HS-27A (cell line): ENCODE results near the gene ETV3.
"Not testable (repeated sequence)": the region's sequence is repeated elsewhere in the genome, so short reads cannot be mapped to it uniquely, and the experiment has no call there.

Experiments
- DNase-seq: peaks from one replicate; pipeline ENCODE4 v3.0.0-alpha.2; 2012; ENCODE audit warnings: low read depth, missing footprints

Gene ETV3

DNA sequence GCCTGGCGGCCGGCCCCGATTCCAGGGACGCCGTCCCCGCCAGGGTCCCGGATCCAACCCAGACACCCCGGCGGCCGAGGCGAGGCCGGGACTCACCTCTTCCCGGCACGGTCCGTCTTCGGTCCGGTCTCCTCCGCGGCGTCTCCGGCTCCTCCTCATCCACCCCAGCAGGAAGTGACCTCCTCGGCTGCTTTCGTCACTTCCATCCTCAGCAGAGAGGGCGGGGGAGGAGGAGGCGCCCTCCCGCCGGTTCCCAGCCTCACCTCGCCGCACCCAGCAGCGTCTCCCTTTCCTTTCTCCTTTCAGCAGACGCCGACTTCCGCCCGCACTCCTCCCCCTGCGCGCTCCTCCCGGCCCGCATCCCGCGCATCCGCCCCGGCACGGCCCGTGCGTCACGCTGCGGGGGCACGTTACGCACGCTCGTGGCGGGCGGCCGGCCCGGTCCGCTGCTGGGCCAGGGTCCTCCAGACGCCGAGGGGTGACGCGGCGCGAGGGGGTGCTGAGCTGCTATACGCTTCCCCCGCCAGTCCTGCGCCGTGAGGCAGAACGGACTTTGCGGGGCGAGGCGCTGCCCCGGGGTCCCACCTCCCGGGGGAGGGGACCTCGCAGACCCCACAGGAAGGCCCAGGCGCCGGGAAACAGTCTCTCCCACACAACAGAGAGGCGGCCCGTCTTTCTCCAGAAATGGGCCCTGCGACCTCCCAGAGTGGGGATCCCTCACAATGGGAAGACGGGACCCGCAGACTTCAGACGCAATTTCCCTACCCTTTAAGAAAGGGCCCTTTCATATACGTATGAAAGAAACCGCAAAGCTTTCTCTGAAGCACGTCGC lies at the start of gene ETV3:
ETV3 (minus strand) TSS at position 176 of the 832 bp plus-strand sequence. CDS start 2,043 bp downstream, outside the sequence.
- peak; percentile 51 for DNase-seq

DNA sequence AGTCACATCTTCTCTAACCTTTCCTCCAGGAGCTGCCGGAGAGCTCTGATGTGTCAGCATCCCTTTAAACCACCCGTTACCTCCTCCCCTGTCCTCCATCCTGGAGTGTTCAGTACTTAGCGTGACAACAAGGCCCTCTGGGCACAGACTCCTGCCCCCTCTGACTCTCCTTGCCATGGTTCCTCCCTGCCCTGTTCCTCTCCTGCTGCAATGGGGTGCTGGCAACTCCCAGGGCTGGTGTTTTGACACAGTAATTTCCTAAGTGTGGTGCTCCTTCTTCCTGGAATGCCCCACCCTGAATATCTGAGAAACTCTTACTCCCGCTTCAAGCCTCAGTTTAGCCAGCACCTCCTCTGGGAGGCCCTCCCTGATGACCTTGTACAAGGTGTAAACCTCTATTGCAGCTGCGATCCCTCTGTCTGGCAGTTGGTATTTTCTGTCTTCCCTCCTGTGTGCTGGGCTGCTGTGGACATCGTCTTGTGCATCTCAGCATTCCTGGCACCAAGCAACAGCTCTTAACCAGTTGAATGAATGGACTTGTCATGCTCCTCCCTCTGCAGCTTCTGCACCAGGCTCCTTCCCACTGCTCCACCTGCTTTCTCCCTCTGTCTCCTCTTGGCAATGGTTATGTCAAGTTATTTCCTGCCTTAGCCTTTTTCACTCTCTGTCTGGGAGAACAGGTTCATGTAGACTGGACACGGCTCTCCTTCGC lies 48.2 kb upstream of the ETV3 start:
- DNase-seq: no peak

GRCh38 chr1:157183870-157184269 lies 45.7 kb upstream of the ETV3 start:
- DNase-seq: no peak

- not testable (repeated sequence) for DNase-seq
These were observed 44.2 kb upstream of the ETV3 start for GRCh38 chr1:157182371-157182770.

- DNase-seq: no peak
These were observed 43.6 kb upstream of the ETV3 start for GRCh38 chr1:157181790-157182189.

GRCh38 chr1:157181258-157181657 lies 43.1 kb upstream of the ETV3 start:
- no peak for DNase-seq

DNA sequence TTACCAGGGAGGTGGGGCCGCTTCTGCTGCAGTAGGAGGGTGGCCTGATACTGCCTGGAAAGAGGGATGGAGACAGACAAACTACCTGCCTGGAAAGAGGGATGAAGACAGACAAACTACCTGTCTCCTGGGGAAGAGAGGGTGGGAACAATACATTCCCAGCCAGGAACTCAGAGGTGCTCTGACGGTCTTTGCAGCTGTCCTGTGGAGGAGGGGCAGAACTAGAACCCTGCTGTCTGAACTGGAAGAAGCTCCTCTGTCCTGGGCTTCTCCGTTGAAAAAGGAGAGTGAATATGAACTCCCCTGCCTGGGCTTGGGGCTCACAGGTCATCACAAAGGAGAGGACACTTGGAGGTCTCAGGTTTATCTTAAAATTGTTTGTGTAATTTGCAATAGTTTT lies 40.3 kb upstream of the ETV3 start:
- no peak for DNase-seq

- DNase-seq: no peak
These were observed 39.7 kb upstream of the ETV3 start for GRCh38 chr1:157177733-157178394.

- no peak for DNase-seq
These were observed 38.5 kb upstream of the ETV3 start for GRCh38 chr1:157176591-157177121.

DNA sequence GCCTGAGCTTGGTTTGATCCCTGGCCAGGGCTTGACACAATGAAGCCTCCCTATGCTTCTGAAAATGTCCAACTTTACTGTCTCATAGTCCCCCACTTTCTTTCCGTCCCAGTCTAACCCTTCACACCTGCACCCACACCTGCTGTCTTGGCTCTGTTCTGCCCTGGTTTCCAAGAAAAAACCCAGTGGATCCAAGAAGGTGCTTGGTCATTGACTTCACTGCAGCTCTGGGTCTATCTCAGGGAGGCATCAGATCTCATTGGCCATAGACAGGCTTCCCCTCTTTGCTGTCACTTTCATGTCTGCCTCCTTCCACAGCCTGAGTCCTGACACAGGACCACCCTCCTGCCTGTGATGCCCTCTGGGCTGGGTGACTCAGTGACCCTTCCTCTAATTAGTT lies 37.8 kb upstream of the ETV3 start:
- DNase-seq: no peak

DNA sequence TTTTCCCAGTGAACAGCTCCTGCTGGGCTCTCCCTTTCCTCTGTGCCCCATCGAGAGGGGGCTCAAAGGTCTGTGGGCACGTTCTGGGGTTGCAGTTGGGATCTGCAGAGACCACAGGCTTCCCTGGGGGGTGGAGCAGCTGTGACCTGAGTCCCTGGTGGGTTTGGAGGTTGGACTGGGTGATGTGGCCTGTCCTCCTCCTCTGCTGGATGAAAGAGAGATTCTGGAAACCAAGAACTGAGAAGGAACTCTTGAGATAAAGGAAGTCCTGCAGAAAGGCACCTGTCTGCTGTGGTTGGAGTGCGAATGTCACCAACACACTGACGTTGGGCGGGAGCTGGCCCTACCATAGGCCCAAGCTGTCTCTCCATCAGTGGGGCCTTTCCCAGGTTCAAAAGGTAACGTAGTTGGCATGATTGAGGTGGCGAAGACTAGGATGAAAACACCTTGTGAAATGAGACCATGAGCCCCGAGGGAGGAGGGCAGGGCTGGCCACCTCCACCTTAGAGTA lies 35.8 kb upstream of the ETV3 start:
- no peak for DNase-seq

- DNase-seq: not testable (repeated sequence)
These were observed 35.0 kb upstream of the ETV3 start for GRCh38 chr1:157173241-157173640.

GRCh38 chr1:157172591-157172990 lies 34.4 kb upstream of the ETV3 start:
- not testable (repeated sequence) for DNase-seq

DNA sequence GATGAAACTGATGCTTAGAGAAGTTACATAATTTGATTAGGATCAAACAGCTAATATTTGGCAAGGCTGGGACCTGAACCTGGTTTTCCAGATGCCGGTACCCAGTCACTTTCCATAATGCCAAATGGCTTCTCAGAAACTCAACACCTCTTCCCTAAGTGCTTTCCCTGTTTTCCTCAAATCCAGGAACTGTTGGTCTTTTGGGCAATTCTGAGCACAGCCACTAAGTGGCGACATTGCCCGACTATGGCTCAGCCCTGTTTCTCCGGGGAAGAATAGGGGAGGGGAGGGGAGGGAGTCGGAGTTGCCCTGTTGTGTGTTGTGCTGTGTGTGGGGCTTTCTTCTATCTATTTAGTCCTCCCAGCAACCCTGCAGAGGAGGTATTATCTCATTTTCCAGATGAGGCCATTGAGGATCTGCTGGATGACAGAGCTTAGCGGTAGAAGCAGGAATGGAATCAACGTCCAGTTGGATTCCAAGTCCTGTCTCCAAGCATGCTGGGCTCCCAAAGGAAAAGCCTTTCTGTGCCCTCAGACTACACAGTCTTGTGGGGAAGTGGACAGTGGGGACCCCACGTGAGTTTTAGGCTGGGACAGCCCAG lies 33.8 kb upstream of the ETV3 start:
- not testable (repeated sequence) for DNase-seq

GRCh38 chr1:157170677-157171515 lies 32.7 kb upstream of the ETV3 start:
- DNase-seq: no peak

DNA sequence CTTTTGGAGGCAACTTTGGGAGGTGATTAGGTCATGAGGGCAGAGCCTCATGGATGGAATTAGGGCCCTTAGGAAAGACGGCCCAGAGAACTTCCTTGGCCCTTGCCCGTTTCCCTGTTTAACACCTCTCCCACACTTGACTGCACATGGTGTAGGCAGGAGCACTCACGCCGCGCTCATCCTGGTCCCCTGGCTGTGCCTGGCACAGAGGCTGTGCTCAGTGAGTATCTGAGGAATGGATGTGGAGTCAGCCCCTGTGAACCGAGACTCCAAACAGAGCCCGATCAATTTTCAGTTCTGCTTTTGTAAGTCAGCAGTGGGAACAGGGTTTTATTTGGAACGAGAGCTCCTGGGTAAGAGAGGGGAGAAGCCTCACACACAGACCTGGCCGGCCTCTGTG lies 29.8 kb upstream of the ETV3 start:
- no peak for DNase-seq

DNA sequence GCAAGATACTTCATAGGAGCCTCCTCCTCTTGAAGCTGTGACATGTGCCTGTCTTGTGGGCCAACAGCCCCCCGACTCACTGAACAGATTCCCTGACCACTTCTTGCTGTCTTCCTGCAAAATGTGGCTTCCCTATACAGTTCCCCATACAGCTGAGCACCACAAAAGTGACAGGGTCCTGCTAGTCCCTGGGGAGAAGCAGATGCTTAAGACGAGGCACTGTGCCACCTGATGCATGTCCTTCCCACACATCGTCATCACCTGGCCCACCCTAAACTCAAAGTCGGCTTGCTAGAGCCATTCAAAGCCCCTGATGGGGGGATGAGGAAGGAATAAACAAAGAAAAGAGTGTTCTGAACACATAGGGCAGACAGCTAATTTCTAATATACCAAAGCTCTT lies 29.2 kb upstream of the ETV3 start:
- DNase-seq: no peak

GRCh38 chr1:157166590-157166989 lies 28.4 kb upstream of the ETV3 start:
- DNase-seq: no peak

GRCh38 chr1:157163273-157164127 lies 25.3 kb upstream of the ETV3 start:
- no peak for DNase-seq

GRCh38 chr1:157162345-157162744 lies 24.1 kb upstream of the ETV3 start:
- no peak for DNase-seq
